Left lung (tissue), 10 donors: Measurements from ENCODE around the gene ZFYVE21. TPM values are rescaled to one million over a fixed set of nuclear protein-coding genes. Genes with fewer than 3 reads are reported as not detected.

Experiments
- ATAC-seq: fragments of 200-7000 bp; cut with Tn5 transposase; one replicate; pipeline ENCODE4 v1.9.1; 2020; ENCODE audit warnings: moderate library complexity
- DNase-seq, 4 donors: peaks; one replicate each; pipeline ENCODE4 v3.0.0-alpha.2; 2013 to 2020
- H3K27ac ChIP-seq, 2 donors: fragments of 200-600 bp; sonication (generic) in 1 of 2; one replicate each; pipeline versions ENCODE4 v1.5.0 to v1.8.0; 2020 to 2021
- H3K27me3 ChIP-seq, 2 donors: fragments of 200-600 bp; sonication (generic) in 1 of 2; one replicate each; pipeline versions ENCODE4 v1.5.0 to v1.8.0; 2020 to 2021
- H3K36me3 ChIP-seq, 2 donors: fragments of 200-600 bp; sonication (generic) in 1 of 2; one replicate each; pipeline versions ENCODE4 v1.5.0 to v1.8.0; 2020 to 2021
- H3K4me1 ChIP-seq, 2 donors: fragments of 200-600 bp; one replicate each; pipeline ENCODE4 v1.8.0; 2021
- H3K4me3 ChIP-seq, 2 donors: fragments of 200-600 bp; sonication (generic) in 1 of 2; one replicate each; pipeline versions ENCODE4 v1.5.0 to v1.8.0; 2020 to 2021; ENCODE audit warnings: mild to moderate bottlenecking in 1 of 2
- H3K9me3 ChIP-seq, 2 donors: fragments of 200-600 bp; sonication (generic) in 1 of 2; one replicate each; pipeline versions ENCODE4 v1.5.0 to v1.8.0; 2020 to 2021
- intact Hi-C, 2 donors: fragments of 100-400 bp; cut with DNase I; formaldehyde crosslinking; loops; one replicate each; pipeline versions ENCODE4 v1.11.2 to v1.14.2; 2022
- polyA plus RNA-seq, 6 donors: library from polyadenylated mRNA; unstranded; fragments of 120-200 nt; gene quantifications; one replicate each; pipeline ENCODE4 v1.2.1, GENCODE V29; 2013; ENCODE audit not compliant: insufficient read length in 6 of 6
- total RNA-seq, 2 donors: library from RNA; stranded (reverse); fragmentation: NEBNext Ultra II Directional; extraction: Animal tissue kit (Norgen Biotek cat#: 25700); gene quantifications; one replicate each; pipeline ENCODE4 v1.2.1, GENCODE V29; 2021
- TF ChIP-seq, protein P1 (sequence below), 2 donors: fragments of 200-600 bp; sonication (generic) in 1 of 2; IDR thresholded peaks; one replicate each; pipeline versions ENCODE4 v1.5.0 to v1.8.0; 2021; ENCODE audit warnings: antibody characterized with exemption in 2 of 2
- donor health status: DM: no; HTN: yes; CAD: no.
- donor health status: DM: no; HTN: no; CAD: no.

ZFYVE21 gene
- total and polyA plus RNA-seq, 8 donors = 42.8 to 72.7 (median 59.2) TPM

DNA sequence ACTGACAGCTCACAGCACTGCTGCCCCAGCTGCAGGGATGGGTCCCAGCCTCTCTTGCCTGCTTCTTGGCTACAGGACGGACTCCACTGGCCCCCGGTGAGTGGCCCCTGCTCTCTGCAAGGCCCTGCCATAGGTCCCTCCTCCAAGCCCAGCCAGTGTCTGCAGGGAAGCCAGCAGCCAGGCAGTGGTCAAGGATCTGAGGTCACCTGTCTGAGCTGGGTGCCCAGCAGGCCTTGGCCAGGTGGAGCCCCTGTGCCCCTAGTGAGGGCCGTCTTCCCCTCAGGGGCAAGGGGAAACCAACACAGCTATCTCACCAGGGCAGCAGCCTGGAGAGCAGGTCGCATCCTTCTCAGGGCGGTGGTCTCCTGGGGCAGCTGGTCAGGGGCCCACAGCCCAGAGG, 13.5 kb upstream of the ZFYVE21 start:
- intact Hi-C loops = no loop called here
- TF ChIP-seq, protein P1, sequence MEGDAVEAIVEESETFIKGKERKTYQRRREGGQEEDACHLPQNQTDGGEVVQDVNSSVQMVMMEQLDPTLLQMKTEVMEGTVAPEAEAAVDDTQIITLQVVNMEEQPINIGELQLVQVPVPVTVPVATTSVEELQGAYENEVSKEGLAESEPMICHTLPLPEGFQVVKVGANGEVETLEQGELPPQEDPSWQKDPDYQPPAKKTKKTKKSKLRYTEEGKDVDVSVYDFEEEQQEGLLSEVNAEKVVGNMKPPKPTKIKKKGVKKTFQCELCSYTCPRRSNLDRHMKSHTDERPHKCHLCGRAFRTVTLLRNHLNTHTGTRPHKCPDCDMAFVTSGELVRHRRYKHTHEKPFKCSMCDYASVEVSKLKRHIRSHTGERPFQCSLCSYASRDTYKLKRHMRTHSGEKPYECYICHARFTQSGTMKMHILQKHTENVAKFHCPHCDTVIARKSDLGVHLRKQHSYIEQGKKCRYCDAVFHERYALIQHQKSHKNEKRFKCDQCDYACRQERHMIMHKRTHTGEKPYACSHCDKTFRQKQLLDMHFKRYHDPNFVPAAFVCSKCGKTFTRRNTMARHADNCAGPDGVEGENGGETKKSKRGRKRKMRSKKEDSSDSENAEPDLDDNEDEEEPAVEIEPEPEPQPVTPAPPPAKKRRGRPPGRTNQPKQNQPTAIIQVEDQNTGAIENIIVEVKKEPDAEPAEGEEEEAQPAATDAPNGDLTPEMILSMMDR (IDR thresholded peaks at IDR 0.05) = no peak
- Histone ChIP-seq H3K27me3 (no peaks in the 10 kb centered on the region), H3K4me3 (no peak overlapping the region), H3K4me1 (peaks cover 7 to 54% of the 10 kb centered on the region in 2 donors), H3K9me3 (no peaks in the 10 kb centered on the region), H3K27ac (no peak overlapping the region), H3K36me3 (peaks cover 0 to 93% of the 10 kb centered on the region in 2 donors)
- peak in 1 of 4 donors; percentile 67 for DNase-seq
- no peak for ATAC-seq

DNA sequence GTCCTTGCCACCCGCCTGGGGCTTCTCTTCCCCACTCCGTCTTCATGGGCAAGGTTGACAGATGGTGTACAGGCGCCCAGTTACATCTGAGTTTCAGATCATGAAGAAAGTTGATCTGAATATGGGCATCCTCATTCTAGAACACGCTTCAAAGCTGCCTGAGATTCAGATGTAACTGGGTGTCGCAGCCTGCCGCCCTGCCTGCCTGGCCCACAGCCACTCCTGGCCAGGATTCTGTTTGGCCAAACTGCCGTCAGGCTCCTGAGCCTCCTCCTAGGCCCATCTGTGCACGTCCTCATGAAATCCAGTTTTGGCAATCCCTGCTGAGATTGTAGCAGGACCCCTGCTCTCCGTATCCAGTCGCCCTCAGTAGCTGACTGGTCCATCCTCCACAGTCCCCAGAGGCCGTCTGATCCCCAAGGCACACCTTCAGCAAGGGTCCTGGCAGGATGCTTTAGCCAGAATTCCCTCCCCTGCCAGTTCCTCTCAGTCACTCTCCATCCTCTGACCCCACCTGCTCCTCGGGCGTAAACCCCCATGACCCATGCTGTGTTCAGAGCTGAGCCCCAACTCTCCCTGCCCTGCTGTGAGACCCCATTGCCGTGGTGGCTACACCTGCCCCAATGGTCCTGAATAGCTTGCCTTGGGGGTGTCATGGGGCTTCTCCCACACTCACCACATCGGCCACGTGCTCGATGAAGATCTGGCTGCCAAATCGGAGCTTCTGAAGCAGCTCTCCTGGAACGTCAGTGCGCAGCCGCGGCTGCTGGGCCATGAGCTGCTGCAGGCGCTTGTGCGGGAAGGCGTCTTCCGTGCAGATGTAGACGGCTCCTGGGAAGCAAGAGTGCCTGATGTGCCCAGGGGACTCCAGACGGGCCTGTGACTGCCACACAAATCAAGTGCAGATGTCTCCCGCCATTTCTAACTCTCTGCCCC, 12.8 kb upstream of the ZFYVE21 start:
- Histone ChIP-seq H3K4me3 (no peak overlapping the region), H3K9me3 (no peaks in the 10 kb centered on the region), H3K4me1 (peaks cover 7 to 47% of the 10 kb centered on the region in 2 donors), H3K36me3 (peaks cover 0 to 94% of the 10 kb centered on the region in 2 donors), H3K27ac (no peak overlapping the region), H3K27me3 (no peaks in the 10 kb centered on the region)
- TF ChIP-seq, protein P1 (IDR thresholded peaks at IDR 0.05) = no peak
- intact Hi-C loops = no loop called here
- ATAC-seq (no peak), DNase-seq (peak in 1 of 4 donors; percentile 39)

DNA sequence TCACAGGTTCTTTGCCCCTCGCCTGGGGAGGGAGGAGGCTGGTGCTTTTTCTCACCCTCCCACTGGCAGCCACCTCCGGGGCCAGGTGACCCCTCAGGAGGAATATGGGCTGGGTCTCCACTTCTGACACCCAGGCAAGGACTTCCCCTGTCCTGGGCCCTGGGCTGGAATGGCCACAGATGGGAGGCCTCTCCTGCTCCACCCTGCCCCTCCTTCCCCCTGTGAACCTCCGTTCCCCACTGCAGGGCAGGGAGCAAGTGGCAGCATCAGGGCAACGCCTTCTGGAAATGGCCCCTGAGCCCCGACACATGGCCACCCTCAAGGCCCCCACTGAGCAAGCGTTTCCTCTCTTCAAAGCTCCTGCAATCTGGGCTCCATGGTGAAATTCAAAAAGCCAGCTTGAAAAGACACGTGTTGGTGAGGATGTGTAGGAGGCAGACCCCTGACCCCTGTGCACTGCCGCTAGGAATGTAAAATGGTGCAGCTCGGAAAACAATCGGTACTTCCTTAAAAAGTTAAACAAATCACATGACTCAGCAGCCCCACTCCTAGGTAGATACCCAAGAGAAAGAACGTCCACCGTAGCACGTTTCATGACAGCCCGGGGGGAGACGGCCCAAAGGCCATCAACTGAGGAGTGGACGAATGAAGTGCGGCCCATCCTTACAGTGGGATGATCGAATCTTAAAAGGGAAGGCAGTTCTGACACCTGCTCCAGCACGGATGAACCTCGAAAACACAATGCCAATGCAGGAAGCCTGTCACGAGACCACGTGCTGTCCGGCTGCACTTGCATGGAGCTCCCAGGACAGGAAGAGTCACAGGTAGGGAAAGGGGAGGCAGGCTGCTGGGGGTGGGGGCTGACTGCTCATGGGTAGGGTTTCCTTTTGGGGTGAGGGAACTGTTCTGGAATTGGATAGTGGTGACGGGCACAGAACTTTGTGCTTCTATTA, 11.9 kb upstream of the ZFYVE21 start:
- intact Hi-C loops = no loop called here
- Histone ChIP-seq H3K4me1 (peaks cover 7 to 38% of the 10 kb centered on the region in 2 donors), H3K27me3 (no peaks in the 10 kb centered on the region), H3K27ac (no peak overlapping the region), H3K4me3 (no peak overlapping the region), H3K9me3 (no peaks in the 10 kb centered on the region), H3K36me3 (peaks cover 0 to 94% of the 10 kb centered on the region in 2 donors)
- TF ChIP-seq, protein P1 (IDR thresholded peaks at IDR 0.05) = no peak
- ATAC-seq = no peak
- peak in 1 of 4 donors; percentile 57 for DNase-seq

DNA sequence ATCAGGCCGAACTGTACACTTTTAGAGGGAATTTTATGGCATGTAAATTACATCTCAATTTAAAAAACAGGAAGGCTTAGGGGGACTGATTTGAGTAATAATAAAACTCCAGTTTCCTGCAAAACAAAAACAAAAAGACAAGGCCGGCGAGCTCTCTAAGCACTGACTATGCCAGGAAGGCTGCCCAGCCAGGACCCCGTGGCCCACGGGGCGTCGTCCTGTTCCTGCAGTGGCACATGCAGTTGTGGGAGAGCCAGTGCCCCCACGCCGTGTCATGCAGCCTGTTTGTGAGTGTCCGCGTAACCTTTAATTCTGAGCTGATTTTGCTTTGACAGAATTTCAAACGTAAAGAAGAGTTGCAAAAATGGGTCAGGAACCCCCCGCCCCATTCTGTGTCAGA, 10.9 kb upstream of the ZFYVE21 start:
- intact Hi-C loops = no loop called here
- peaks cover 0 to 91% of the 10 kb centered on the region in 2 donors for H3K36me3 ChIP-seq

More for the DNA sequence above, 10.9 kb upstream of the ZFYVE21 start:
- TF ChIP-seq, protein P1 (IDR thresholded peaks at IDR 0.05) = no peak
- Histone ChIP-seq H3K27me3 (no peaks in the 10 kb centered on the region), H3K4me1 (peaks cover 7 to 33% of the 10 kb centered on the region in 2 donors), H3K4me3 (no peak overlapping the region), H3K27ac (peak overlapping the region; percentile 48 to 51), H3K9me3 (no peaks in the 10 kb centered on the region)
- DNase-seq (peak in 1 of 4 donors; percentile 67), ATAC-seq (no peak)
